ES-I3 (cell line): ENCODE data around the gene GPN2.
"Not testable (repeated sequence)": the region's sequence is repeated elsewhere in the genome, so short reads cannot be mapped to it uniquely, and the experiment has no call there.

ENCODE experiments used
- H3K36me3 ChIP-seq: 2 replicates; pipeline ENCODE4 v1.6.1; 2013; ENCODE audit warnings: mild to moderate bottlenecking, low read length, control low read depth, moderate library complexity; ENCODE audit not compliant: insufficient read depth
- H3K4me1 ChIP-seq: 2 replicates; pipeline ENCODE4 v1.6.1; 2013; ENCODE audit warnings: mild to moderate bottlenecking, control low read depth, low read length; ENCODE audit not compliant: insufficient read depth
- H3K9ac ChIP-seq: 2 replicates; pipeline ENCODE4 v1.6.1; 2013; ENCODE audit warnings: low read depth, mild to moderate bottlenecking, low read length, moderate library complexity
- H3K9me3 ChIP-seq: 2 replicates; pipeline ENCODE4 v1.6.1; 2013; ENCODE audit warnings: mild to moderate bottlenecking, low read length, moderate library complexity; ENCODE audit not compliant: control insufficient read depth, insufficient read depth

GPN2 gene

DNA sequence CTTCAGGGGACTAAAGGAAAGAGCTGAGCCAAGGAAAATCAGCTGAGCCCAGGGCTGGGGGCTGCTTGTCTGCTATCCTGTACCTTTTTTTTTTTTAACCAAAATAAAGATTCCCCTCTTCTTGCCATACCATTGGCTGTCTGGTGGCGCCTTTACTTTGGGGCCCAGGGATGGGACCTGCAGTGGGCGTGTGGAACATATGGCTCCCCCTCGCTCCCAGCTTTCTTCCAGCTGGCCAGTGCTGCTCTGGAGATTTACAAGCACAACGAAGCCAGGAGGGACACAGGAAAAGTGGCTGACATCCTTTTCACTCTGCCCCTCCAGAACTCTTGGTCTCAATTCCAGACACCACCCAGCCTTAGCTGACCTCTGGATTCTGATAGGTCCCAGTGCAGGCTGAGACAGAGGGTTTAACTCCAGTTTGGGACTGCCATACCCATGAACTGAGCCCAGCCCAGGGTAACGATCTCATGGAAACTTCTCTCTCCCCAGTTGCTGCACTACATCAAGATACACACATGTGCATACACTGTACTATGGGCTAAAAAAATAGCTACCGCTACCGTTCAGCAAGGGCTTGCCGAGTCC is 32.5 kb downstream of the GPN2 start:
- Histone ChIP-seq H3K9ac (no peak overlapping the region), H3K9me3 (no peaks in the 10 kb centered on the region), H3K4me1 (peaks cover 20% of the 10 kb centered on the region), H3K36me3 (no peaks in the 10 kb centered on the region)

DNA sequence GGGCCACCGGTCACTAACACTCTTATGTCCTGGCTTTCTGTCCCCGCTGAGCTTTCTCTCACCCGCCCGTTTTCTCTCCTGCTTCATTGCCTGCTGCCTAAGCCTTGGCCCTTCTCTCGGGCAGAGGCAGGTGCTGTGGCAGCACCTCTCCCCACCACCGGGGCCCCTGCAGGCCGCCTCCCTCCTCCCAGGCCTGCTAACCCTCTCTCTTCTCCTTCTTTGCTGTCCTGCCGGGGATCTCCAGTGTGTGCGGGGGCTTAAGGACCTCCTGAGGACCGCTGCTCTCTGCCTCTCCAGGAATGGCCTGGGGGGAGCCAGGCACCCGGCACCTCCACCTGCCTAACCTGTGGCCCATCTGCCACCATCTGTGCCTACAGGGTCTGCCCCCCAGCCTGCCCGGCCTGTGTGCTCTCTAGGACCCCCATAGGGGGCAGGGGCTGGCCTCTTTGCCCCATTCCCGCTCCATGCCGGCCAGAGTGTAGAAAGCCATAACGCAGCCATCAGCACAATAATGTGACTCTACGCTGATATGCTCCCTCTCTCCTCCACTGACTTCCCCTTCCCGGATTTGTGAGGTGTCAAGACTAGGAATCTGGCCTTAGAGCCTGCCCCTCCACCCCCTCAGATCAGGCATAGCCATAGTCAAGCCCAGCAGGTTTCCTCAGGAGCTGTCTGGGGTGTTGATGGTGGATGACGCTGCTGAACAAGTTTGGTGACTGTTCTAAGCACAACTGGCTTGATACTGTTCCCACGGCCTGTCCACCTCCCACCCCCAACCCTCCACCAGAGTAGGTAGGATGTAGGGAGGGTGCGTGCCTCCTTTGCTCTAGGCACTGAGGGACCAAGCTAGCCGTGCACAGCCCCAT is 33.2 kb downstream of the GPN2 start:
- H3K9me3 ChIP-seq = no peaks in the 10 kb centered on the region
- no peak overlapping the region for H3K9ac ChIP-seq
- H3K36me3 ChIP-seq = no peaks in the 10 kb centered on the region; the same call in 1 of the 2 replicates
- peaks cover 14% of the 10 kb centered on the region for H3K4me1 ChIP-seq

DNA sequence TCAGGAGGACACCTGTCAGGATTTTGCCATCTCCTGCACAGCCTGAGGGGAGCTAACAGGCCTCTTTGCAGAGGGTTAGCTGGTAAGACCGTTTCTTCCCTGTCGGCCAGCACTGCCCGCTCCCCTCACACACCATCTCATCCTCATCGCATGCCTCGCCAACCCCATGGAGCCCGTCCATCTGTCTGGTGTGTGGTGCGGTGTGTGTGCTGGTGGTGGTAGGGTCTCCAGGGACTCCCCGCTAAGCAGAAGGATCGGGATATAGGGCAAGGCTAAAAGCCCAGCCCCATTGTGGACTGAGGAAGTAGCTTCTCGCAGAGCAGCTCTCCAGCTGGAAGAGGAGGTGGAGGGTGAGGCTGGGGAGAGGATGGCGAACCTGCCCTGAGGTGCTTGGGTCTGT is 33.9 kb downstream of the GPN2 start:
- Histone ChIP-seq H3K4me1 (peaks cover 8% of the 10 kb centered on the region; the same call in 1 of the 2 replicates), H3K9ac (no peak overlapping the region), H3K36me3 (no peaks in the 10 kb centered on the region; the same call in 1 of the 2 replicates), H3K9me3 (no peaks in the 10 kb centered on the region)

DNA sequence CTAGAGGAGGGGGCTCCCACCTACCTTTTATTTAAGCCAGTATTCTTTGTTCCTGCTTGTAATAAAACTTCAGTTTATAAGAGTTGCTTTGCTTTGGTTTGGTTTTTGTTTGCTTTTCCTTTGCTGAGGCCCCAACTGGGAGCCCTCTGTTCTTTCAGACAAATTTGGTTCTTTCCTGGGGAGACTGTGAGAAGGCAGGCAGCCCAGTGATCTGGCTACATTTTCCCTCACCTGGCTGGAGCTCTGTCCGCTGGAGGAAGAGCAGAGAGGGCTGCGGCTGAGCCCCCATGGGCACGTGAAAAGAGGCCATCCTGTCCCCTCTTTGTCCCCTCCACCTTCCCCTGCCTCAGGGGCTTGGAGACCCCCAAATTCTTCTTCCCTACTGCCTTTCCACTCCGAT is 34.4 kb downstream of the GPN2 start:
- no peak overlapping the region for H3K9ac ChIP-seq
- H3K4me1 ChIP-seq = peaks cover 6% of the 10 kb centered on the region; the same call in 1 of the 2 replicates

DNA sequence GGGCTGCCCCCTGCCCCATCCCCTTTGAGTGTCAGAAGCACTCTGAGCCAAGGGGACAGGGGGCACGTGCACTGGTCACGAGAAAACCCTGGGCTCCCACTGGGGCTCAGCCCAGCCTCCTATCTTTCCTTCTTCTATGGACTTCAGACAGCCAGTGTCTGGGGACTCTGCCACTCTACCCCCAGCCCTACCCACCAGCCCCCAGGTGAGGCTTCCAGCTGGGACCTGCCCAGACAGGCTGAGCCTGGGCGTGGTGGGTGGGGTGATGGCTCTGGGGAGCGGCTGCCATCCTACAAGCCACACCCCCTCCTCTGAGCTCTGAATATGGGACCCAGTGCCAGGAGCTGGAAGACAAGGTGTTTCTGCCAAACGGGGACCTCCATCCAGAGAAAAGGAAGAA is 35.2 kb downstream of the GPN2 start:
- no peaks in the 10 kb centered on the region; the same call in 1 of the 2 replicates for H3K36me3 ChIP-seq
- H3K9me3 ChIP-seq = no peaks in the 10 kb centered on the region
- peaks cover 6% of the 10 kb centered on the region; the same call in 1 of the 2 replicates for H3K4me1 ChIP-seq
- no peak overlapping the region for H3K9ac ChIP-seq

More for the DNA sequence above, 34.4 kb downstream of the GPN2 start:
- no peaks in the 10 kb centered on the region; the same call in 1 of the 2 replicates for H3K36me3 ChIP-seq
- H3K9me3 ChIP-seq = no peaks in the 10 kb centered on the region

DNA sequence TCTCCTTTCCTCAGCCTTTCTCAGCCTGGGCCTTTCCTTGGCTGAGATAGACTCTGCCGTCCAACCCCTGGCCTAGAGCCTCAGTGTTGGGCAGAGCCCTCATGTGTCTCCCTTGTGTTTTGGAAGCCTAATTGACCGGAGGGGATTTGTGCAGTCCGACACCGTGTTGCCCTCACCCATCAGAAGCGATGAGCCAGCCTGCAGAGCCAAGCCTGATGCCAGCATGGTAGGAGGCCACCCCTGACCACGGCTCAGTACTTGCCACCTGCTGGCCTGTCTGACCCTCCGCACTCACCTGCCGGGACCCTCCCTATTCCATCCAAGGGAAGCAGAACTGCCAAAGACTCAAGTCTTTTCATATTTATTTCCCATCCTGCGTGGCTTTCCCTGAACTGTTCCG is 36.5 kb downstream of the GPN2 start:
- Histone ChIP-seq H3K9ac (no peak overlapping the region), H3K9me3 (no peaks in the 10 kb centered on the region), H3K36me3 (no peaks in the 10 kb centered on the region; the same call in 1 of the 2 replicates), H3K4me1 (peaks cover 6% of the 10 kb centered on the region; the same call in 1 of the 2 replicates)

DNA sequence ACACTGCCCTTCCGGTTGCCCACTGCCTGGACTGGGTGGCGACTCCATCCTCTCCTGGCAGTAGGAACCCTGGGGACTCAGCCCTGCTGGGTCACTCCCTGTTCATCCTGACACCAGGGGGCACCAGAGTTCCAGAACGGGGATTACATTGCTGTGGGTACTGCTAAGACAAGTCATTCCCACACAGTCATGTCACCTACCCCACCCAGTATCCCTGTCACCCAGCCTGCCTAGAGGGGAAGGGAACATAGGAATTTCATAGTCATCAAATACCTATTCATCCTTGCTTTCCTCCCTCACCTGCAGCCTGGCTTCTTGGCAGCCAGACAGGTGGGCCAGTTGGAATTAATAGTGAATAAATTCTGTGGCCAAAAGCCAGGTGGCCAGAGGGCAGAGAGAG is 36.9 kb downstream of the GPN2 start:
- no peak overlapping the region for H3K9ac ChIP-seq
- peaks cover 6% of the 10 kb centered on the region; the same call in 1 of the 2 replicates for H3K4me1 ChIP-seq
- H3K9me3 ChIP-seq = no peaks in the 10 kb centered on the region
- no peaks in the 10 kb centered on the region; the same call in 1 of the 2 replicates for H3K36me3 ChIP-seq

DNA sequence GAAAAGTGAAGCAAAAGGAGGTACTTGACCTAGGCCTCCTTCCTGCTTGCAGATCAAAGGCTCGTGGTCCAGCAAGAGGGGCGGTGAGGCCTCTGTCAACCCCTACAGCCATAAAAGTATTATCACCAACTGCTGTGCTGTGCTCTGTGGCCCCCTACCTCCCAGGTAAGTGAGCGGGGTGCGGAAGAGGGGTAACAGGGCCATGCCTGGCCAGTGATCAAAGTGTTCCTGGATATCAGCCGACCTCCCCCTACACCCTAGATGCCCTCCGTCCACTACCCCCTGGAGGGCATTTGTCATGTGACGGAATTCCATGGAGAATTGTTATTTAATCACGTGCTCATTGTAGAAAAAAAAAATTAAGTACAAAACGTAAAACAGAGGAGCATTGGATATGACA is 37.4 kb downstream of the GPN2 start:
- H3K9ac ChIP-seq = no peak overlapping the region
- no peaks in the 10 kb centered on the region; the same call in 1 of the 2 replicates for H3K36me3 ChIP-seq
- H3K4me1 ChIP-seq = peaks cover 6% of the 10 kb centered on the region; the same call in 1 of the 2 replicates
- H3K9me3 ChIP-seq = no peaks in the 10 kb centered on the region

DNA sequence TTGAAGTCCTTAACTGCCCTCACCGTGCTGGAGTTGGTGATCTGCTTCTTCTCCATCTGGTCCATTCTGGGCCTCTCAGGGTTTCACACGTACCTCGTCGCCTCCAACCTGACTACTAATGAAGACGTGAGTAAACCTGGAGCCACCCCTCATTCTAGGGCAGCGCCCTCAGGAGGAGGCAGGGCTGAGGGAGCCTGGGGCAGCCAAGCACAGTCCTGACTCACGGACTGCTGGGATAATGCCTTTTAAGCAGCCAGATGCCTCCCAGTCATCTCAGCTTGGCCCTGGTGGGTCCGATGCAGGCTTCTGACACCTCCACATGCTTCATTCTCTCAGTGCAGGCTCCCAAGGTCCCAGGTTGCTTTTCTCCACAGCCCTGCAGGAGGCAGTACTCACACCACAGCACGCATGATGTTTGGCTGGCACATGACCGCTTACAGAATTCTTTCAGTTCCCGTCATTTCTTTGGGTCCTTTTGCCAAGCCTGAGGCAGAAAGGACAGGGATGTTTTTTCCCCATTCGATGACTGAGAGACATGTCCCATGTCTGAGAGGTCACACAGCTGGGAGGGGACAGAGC is 38.9 kb downstream of the GPN2 start:
- Histone ChIP-seq H3K9ac (no peak overlapping the region), H3K9me3 (no peaks in the 10 kb centered on the region), H3K4me1 (peaks cover 6% of the 10 kb centered on the region; the same call in 1 of the 2 replicates), H3K36me3 (no peaks in the 10 kb centered on the region; the same call in 1 of the 2 replicates)

DNA sequence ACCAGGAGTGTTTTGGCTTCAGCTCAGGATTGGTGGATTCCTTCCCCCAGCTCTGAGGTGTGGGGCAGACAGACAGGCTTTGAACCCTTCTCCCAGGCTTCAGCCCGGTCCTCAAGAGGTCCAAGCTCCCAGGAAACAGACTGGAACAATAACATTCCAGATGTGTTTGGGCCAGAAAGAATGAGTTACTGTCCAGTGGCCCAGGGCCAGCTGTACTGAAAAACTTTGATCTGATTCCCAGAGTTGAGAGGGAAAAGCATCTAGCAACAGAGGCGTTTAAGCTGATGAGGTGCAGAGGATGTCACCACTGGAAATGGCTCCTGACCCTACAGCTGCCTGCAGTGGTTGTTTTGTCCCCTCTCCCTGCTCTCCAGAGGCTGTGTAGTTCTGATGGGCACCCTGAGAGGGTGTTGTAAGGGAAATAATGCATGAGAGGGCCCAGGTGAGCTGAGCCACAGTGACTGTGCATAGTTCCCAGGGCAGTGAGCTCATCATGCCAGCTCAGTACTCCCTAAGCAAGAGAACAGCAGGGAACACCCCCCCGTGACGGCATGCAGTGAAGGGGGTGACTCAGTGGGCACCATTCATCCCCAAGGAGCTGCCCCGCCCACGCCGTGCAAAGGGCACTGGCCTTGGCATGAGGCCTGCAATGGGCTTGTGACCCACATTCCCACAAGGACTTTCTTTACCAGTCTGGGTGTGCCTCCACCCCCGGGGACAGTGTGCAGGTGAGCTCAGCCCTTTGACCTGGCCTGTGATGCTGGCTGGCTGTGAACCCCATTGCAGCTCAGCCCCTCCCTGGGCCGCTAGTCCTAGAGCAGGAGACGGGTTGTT is 40.9 kb downstream of the GPN2 start:
- Histone ChIP-seq H3K9ac (no peak overlapping the region), H3K9me3 (no peaks in the 10 kb centered on the region), H3K36me3 (no peaks in the 10 kb centered on the region; the same call in 1 of the 2 replicates), H3K4me1 (peaks cover 6% of the 10 kb centered on the region; the same call in 1 of the 2 replicates)

DNA sequence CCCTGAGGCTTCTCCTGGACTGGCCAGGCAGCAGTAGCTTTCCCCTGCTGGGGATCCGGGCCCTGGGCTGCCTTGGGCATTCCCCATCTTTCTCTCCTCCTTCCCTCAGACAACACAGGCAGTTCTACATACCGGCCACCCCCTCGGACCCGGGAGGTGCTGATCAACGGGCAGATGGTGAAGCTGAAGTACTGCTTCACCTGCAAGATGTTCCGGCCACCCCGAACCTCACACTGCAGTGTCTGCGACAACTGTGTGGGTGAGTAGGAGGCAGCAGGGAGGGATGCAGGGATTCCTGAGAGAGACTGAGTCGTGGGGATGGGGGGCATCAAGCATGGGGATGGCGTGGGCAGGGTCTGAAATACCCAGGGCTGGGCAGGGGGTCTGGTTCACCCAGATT is 41.6 kb downstream of the GPN2 start:
- Histone ChIP-seq H3K4me1 (peaks cover 6% of the 10 kb centered on the region; the same call in 1 of the 2 replicates), H3K9me3 (no peaks in the 10 kb centered on the region), H3K9ac (no peak overlapping the region), H3K36me3 (no peaks in the 10 kb centered on the region; the same call in 1 of the 2 replicates)

DNA sequence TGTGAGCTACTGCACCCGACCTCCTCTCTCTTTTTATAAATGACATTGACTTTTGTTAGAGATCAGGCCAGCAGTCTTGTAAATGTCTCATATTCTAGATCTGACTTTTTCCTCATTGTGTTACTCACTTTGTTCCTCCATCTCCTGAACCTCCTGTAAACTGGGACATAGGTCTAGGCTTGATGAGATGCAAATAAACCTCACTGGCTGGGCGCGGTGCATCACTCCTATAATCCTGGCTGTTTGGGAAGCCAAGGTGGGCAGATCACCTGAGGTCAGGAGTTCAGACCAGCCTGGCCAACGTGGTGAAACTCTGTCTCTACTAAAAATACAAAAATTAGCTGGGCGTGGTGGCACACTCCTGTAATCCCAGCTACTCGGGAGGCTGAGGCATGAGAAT is 42.3 kb downstream of the GPN2 start:
- H3K4me1 ChIP-seq, H3K36me3 ChIP-seq, H3K9me3 ChIP-seq, H3K9ac ChIP-seq: not testable (repeated sequence)

DNA sequence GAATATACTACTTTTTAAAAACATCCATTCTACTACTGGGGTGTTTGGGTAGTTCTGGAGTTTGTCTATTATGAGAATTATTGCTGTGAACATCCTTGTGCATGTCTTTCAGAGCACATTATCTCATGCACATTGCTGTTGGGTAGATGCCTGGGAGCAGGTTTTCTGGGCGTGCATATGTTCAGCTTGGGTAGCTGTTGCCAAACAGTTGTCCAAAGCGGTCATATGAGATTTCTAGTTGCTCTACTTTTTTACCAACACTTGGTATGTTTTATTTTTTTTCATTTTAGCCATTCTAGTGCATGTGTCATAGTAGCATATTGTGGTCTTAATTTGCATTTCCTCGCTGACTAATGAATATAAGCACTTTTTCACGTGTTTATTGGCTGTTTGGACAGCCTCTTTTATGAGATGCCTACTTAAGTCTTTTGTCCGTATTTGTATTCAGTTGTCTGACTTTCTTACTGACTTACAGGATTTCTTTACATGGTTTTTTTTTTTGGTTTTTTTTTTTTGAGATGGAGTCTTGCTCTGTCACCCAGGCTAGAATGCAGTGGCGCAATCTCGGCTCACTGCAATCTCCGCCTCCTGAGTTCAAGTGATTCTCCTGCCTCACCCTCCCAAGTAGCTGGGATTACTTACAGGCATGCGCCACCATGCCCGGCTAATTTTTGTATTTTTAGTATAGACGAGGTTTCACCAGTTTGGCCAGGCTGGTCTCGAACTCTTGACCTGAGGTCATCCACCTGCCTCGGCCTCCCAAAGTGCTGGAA is 45.5 kb downstream of the GPN2 start:
- Histone ChIP-seq H3K9me3 (no peaks in the 10 kb centered on the region), H3K36me3 (no peaks in the 10 kb centered on the region), H3K4me1 (no peaks in the 10 kb centered on the region), H3K9ac (no peak overlapping the region)
